GM19395 (cell line): ENCODE data around the gene FOXRED2.
"Not testable (repeated sequence)": the region's sequence is repeated elsewhere in the genome, so short reads cannot be mapped to it uniquely, and the experiment has no call there.

ENCODE experiments used
- ATAC-seq: cut with Tn5 transposase; IDR thresholded peaks from one replicate; pipeline ENCODE4 v1.9.1; 2021; ENCODE audit warnings: mild to moderate bottlenecking, moderate library complexity; ENCODE audit not compliant: unreplicated experiment

Gene FOXRED2

DNA sequence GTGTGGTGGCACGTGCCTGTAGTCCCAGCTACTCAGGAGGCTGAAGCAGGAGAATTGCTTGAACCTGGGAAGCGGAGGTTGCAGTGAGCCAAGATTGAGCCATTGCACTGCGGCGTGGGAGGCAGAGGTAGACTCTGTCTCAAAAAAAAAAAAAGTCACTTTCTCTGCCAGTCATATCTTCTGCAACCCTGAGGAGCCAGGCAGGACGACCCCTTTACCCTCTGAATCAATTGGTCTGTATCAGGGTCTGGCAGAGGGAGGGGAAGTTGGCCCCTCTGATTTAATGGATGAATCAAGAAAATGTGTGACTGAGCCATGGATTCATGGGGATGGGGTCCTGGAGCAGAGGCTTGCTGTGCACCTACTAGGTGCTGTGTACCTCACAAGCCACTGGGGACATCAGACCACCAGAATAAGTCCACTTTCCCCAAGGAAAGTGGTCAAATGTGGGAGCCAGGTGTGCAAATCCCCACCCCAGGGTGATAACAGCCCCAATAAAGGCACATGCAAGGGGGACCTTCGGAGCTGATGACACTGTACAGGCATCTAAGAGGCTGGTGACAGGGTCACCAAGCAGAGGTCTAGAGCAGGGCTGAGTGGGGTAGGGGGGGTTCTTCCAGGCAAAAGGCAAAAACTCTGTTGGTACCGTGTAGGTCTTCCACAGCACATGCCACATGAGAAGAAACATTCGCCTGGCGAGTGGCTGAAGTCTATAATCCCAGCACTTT lies 54.4 kb downstream of the FOXRED2 start:
- ATAC-seq, result no peak

DNA sequence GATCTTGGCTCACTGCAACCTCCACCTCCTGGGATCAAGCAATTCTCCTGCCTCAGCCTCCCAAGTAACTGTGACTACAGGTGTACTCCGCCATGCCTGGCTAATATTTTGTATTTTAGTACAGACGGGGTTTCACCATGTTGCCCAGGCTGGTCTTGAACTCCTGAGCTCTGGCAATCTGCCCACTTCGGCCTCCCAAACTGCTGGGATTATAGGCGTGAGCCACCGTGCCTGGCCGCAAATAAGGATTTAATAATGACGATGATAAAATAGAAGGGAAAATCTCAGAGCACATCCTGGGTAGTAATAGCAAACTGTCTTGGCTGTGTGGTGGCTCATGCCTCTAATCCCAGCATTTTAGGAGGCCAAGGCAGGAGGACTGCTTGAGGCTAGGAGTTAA lies 55.9 kb downstream of the FOXRED2 start:
- not testable (repeated sequence) for ATAC-seq

DNA sequence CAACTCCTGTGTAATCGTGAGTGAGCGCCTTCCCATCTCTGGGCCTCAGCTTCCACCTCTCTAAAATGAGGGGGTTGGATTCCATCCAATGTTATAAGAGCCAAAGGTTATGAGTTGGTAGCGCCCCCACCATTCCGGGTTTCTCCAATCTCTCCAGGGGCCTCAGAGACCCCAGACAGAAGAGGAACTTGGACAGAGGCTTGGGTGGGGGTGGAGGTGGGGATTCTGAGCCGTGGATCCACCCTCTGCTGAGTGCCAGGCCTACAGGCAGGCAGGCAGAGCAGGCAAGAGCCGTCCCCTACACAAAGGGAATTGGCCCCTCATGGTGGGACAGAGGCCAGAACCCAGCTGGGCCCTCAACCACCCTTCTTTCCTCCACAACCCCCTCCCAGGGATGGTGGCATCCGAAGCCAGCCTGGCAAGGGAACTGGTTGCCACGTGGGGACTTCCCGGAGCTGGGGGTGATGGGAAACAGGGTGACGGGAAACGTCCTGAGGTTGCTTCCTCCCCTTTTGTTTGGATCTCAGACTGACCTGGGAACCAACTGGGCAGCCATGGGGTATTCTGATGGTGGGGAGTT lies 57.2 kb downstream of the FOXRED2 start:
- no peak for ATAC-seq

DNA sequence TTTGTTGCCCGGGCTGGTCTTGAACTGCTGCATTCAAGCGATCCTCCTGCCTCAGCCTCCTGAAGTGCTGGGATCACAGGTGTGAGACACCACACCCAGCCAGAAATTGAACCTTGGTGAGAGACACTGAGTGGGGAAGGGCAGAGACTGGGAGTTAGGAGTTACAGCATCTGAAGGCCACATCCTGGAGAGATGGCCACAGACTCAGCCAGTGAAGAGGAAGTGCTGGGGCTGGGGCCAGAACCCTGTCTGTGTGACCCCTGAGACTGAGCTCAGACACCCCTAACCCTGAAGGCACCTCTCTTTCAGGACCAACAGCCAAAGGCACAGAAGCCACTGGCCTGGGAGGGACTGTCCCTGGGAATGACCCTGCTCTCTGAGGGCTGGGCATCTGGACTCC lies 59.2 kb downstream of the FOXRED2 start:
- no peak for ATAC-seq

DNA sequence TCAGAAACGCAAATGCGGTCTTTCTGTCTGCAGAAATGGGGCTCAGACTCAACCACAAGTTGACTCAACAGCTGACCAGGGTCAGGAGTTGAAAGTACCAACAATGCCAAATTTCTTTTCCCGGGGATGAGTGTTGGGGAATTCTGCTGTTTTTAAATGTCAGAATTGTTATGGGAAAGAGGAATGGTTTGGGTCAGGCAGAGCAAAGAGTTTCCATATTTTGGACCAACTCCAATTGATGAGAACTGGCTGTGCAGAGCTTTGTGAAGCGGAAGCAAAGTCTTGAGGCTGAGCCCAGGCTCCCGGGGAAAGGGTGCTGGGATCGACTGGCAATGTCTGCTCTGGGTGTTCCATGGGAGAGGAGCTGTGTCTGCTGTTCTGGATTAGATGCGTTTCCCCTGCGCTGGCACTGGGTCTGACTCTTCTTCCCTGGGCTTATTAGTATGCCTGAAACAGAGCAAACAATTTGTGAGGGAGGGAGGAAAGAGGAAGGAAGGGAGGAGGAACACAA lies 61.6 kb downstream of the FOXRED2 start:
- no peak for ATAC-seq

DNA sequence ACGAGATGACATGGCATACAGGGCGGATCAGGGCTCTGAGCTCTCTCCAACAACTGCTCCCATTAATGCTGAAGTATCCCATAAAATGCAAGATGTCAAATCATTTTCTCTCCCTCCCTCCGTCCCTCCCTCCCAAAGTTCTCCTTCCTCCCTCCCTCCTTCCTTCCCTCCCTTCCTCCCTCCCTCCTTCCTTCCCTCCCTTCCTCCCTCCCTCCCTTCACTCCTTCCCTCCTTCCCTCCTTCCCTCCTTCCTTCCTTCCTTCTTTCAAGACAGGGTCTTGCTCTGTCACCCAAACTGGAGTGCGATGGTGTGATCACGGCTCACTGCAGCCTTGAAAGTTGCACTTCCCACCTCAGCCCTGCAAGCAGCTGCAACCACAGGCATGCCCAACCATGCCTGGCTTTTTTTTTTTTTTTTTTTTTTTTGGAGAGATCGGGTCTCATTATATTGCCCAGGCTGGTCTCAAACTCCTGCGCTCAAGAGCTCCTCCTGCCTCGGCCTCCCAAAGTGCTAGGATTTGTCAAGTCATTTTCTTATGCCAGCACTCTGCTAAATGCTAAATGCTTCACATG lies 63.6 kb downstream of the FOXRED2 start:
- ATAC-seq, result no peak

DNA sequence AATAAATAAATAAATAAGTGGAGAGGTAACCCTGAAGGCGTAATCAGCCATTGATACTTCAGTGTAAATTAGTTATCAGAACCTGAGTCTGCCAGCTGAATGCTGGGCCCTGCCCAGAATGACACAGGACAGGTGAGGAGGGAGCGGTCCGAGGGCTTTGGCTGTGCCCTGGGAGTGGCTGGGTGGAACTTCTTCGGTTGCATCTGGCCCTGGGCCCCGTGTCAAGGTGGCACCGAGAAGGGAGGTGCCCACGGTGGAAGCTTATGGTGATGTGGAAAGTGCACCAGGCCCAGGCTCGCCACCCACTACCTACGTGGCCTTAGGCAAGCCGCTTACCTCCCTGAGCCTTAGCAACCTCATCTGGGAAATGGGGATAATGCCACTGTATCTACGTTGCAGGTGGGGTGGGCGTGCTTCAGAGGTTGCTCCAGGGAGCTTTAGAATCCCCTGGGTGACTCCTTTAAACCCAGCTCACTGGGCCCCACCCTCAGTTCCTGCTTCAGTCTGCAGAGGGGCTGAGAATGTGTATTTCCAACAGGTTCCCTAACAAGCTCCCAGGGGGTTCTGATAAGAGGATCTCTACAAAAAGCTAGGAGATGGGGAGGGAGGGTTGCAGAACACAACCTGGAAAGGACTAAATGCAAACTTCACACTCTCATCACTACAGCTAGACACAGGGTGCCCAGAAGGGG lies 64.2 kb downstream of the FOXRED2 start:
- ATAC-seq, result no peak

DNA sequence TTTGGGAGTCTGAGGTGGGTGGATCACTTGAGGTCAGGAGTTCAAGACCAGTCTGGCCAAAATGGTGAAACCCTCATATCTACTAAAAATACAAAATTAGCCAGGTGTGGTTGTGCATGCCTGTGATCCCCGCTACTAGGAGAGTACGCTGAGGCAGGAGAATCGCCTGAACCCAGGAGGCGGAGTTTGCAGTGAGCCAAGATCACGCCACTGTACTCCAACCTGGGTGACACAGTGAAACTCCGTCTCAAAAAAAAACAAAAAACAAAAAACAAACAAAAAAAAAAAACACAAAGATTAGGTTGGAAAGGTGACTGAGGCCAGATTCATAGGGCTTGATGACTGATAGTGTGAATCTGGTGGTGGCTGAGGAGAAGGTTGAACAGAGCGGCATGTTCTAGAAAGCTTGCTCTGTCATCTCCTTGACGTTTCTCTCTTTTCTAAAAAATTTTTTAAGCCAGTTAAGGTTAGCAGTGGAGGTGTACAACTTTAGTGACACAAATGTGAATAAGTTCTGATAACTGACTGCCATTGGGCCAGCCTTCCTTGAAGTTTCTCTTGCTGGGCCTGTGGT lies 66.3 kb downstream of the FOXRED2 start:
- no peak for ATAC-seq

DNA sequence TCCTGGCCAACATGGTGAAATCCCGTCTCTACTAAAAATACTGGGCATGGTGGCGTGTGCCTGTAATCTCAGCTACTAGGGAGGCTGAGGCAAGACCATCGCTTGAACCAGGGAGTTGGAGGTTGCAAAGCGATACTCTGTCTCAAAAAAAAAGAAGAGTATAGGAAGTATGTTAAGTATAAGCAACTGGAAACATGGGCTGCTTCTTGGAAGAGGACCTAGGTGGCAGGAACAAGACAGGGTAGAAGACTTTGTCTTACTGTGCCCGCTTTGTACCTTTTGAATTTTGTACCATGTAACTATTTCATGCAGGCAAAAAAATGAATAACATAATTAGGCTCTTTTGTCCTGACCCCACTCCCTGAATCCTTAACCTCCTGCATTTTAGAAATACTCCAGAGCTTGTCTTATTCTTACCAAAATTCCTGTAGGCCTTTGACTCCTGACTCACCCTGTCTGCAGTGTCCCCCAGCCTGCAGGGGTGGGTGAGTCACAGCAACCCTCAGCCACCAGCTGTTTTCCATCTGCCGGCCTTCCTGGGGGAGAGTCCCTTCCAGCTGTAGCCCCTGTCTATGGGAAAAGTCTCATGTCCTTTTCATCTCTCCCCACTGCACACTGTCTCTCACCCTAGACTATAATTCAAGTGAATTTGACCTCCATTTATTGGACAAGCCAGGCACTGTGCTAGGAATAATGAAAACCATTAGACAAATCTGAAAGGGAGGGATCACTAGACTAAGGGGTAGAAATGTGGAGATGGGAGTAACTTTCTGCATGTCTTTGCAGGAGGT lies 67.2 kb downstream of the FOXRED2 start:
- no peak for ATAC-seq
